Measurements from ENCODE around the gene VAV2.

VAV2 gene

GRCh38 chr9:133740911-133741310 is 251.2 kb downstream of the VAV2 start:
- no peaks in the 10 kb centered on the region for H3K79me2 ChIP-seq (ENCODE audit: insufficient read depth, low read length)
- H3K27ac ChIP-seq (ENCODE audit: low read depth, low read length), result no peak overlapping the region
- TF ChIP-seq EZH2phosphoT487 (conservative IDR thresholded peaks at IDR 0.05; ENCODE audit: low read length) (no peak), CTCF (IDR thresholded peaks at IDR 0.05; ENCODE audit: insufficient read depth, low read length, poor library complexity, severe bottlenecking) (no peak)
- H3K9me2 ChIP-seq (replicated peaks; ENCODE audit: insufficient read depth, low read length), result no peaks in the 10 kb centered on the region
- no peaks in the 10 kb centered on the region for H3F3A ChIP-seq (ENCODE audit: insufficient read depth)
- no peak overlapping the region for H3K9ac ChIP-seq (ENCODE audit: low read length)
- no peaks in the 10 kb centered on the region for H4K20me1 ChIP-seq (ENCODE audit: low read depth, low read length)
- H3K4me3 ChIP-seq (ENCODE audit: insufficient read depth, low read length, poor library complexity, severe bottlenecking), result no peak overlapping the region
- H3K27me3 ChIP-seq (ENCODE audit: low read length), result no peaks in the 10 kb centered on the region
- H3K4me2 ChIP-seq (ENCODE audit: low read depth, low read length, poor library complexity, severe bottlenecking), result no peak overlapping the region
- H3K9me3 ChIP-seq (ENCODE audit: insufficient read depth, low read length), result no peaks in the 10 kb centered on the region
- no peaks in the 10 kb centered on the region for H3K36me3 ChIP-seq (ENCODE audit: low read length)
- no peak overlapping the region for H2AFZ ChIP-seq (ENCODE audit: low read depth, low read length, severe bottlenecking)

- no peaks in the 10 kb centered on the region for H3K27me3 ChIP-seq (ENCODE audit: low read length)
- H4K20me1 ChIP-seq (ENCODE audit: low read depth, low read length), result no peaks in the 10 kb centered on the region
- no peak overlapping the region for H3K9ac ChIP-seq (ENCODE audit: low read length)
- no peaks in the 10 kb centered on the region for H3K9me3 ChIP-seq (ENCODE audit: insufficient read depth, low read length)
- H3K4me3 ChIP-seq (ENCODE audit: insufficient read depth, low read length, poor library complexity, severe bottlenecking), result no peak overlapping the region
- no peak overlapping the region for H3K27ac ChIP-seq (ENCODE audit: low read depth, low read length)
- no peak overlapping the region for H3K4me2 ChIP-seq (ENCODE audit: low read depth, low read length, poor library complexity, severe bottlenecking)
- no peaks in the 10 kb centered on the region for H3K36me3 ChIP-seq (ENCODE audit: low read length)
- H2AFZ ChIP-seq (ENCODE audit: low read depth, low read length, severe bottlenecking), result no peak overlapping the region
- no peaks in the 10 kb centered on the region for H3K79me2 ChIP-seq (ENCODE audit: insufficient read depth, low read length)
- H3K9me2 ChIP-seq (replicated peaks; ENCODE audit: insufficient read depth, low read length), result no peaks in the 10 kb centered on the region
- no peaks in the 10 kb centered on the region for H3F3A ChIP-seq (ENCODE audit: insufficient read depth)
- TF ChIP-seq EZH2phosphoT487 (conservative IDR thresholded peaks at IDR 0.05; ENCODE audit: low read length), result no peak
- TF ChIP-seq CTCF (IDR thresholded peaks at IDR 0.05; ENCODE audit: insufficient read depth, low read length, poor library complexity, severe bottlenecking), result no peak
Observed at GRCh38 chr9:133739408-133740280, 252.5 kb downstream of the VAV2 start.

GRCh38 chr9:133738640-133739225 is 253.4 kb downstream of the VAV2 start:
- no peaks in the 10 kb centered on the region for H3K79me2 ChIP-seq (ENCODE audit: insufficient read depth, low read length)
- H4K20me1 ChIP-seq (ENCODE audit: low read depth, low read length), result no peaks in the 10 kb centered on the region
- H3K9ac ChIP-seq (ENCODE audit: low read length), result no peak overlapping the region
- H3K27ac ChIP-seq (ENCODE audit: low read depth, low read length), result no peak overlapping the region
- H3K27me3 ChIP-seq (ENCODE audit: low read length), result no peaks in the 10 kb centered on the region
- TF ChIP-seq EZH2phosphoT487 (conservative IDR thresholded peaks at IDR 0.05; ENCODE audit: low read length), result no peak
- no peak for TF ChIP-seq CTCF (IDR thresholded peaks at IDR 0.05; ENCODE audit: insufficient read depth, low read length, poor library complexity, severe bottlenecking)
- H3K4me2 ChIP-seq (ENCODE audit: low read depth, low read length, poor library complexity, severe bottlenecking), result peak overlapping the region; percentile 31
- H3K4me3 ChIP-seq (ENCODE audit: insufficient read depth, low read length, poor library complexity, severe bottlenecking), result no peak overlapping the region
- H3K36me3 ChIP-seq (ENCODE audit: low read length), result no peaks in the 10 kb centered on the region
- H3K9me2 ChIP-seq (replicated peaks; ENCODE audit: insufficient read depth, low read length), result no peaks in the 10 kb centered on the region
- no peaks in the 10 kb centered on the region for H3F3A ChIP-seq (ENCODE audit: insufficient read depth)
- H3K9me3 ChIP-seq (ENCODE audit: insufficient read depth, low read length), result no peaks in the 10 kb centered on the region
- no peak overlapping the region for H2AFZ ChIP-seq (ENCODE audit: low read depth, low read length, severe bottlenecking)
